IMR-90 (cell line): ENCODE data around the gene AGT.

Experiments
- BHLHE40 ChIP-seq: fragments of 150-350 bp; IDR thresholded peaks from 2 replicates; pipeline ENCODE4 v1.6.1; 2016; ENCODE audit warnings: mild to moderate bottlenecking, low read depth, low read length
- CEBPB ChIP-seq: IDR thresholded peaks from 2 replicates; pipeline ENCODE4 v1.6.1; 2012; ENCODE audit warnings: low read depth, low read length, improper control_type of control experiment
- CHD1 ChIP-seq: IDR thresholded peaks from 2 replicates; pipeline ENCODE4 v1.6.1; 2012; ENCODE audit warnings: low read depth, low read length, improper control_type of control experiment
- FOS ChIP-seq: fragments of 150-350 bp; IDR thresholded peaks from 2 replicates; pipeline ENCODE4 v1.6.1; 2016; ENCODE audit warnings: low read depth, low read length
- MAFK ChIP-seq: IDR thresholded peaks from 2 replicates; pipeline ENCODE4 v1.6.1; 2012; ENCODE audit warnings: low read depth, low read length, improper control_type of control experiment
- MXI1 ChIP-seq: IDR thresholded peaks from 2 replicates; pipeline ENCODE4 v1.6.1; 2012; ENCODE audit warnings: low read depth, mild to moderate bottlenecking, low read length, moderate library complexity, borderline replicate concordance
- NFE2L2 ChIP-seq: fragments of 150-350 bp; IDR thresholded peaks from 2 replicates; pipeline ENCODE4 v1.6.1; 2016; ENCODE audit warnings: low read depth, mild to moderate bottlenecking, low read length
- POLR2A ChIP-seq: IDR thresholded peaks from 2 replicates; pipeline ENCODE4 v1.6.1; 2012; ENCODE audit warnings: mild to moderate bottlenecking, low read depth, low read length
- RAD21 ChIP-seq: IDR thresholded peaks from 2 replicates; pipeline ENCODE4 v1.6.1; 2012; ENCODE audit warnings: low read length, improper control_type of control experiment
- RFX5 ChIP-seq: IDR thresholded peaks from 2 replicates; pipeline ENCODE4 v1.8.0; 2012; ENCODE audit warnings: low read depth, mild to moderate bottlenecking, low read length, moderate library complexity
- SMC3 ChIP-seq: fragments of 150-350 bp; IDR thresholded peaks from 2 replicates; pipeline ENCODE4 v1.6.1; 2016; ENCODE audit warnings: low read depth, mild to moderate bottlenecking, antibody characterized with exemption, low read length, moderate library complexity
- TF ChIP-seq, protein P1 (sequence below): conservative IDR thresholded peaks from 2 replicates; pipeline ENCODE4 v1.5.1; 2012; ENCODE audit warnings: mild to moderate bottlenecking, low read depth, low read length, improper control_type of control experiment
- TF ChIP-seq, protein P2 (sequence below): fragments of 150-350 bp; IDR thresholded peaks from 2 replicates; pipeline ENCODE4 v1.6.1; 2017; ENCODE audit warnings: mild to moderate bottlenecking, antibody characterized with exemption, low read length, low read depth

DNA sequence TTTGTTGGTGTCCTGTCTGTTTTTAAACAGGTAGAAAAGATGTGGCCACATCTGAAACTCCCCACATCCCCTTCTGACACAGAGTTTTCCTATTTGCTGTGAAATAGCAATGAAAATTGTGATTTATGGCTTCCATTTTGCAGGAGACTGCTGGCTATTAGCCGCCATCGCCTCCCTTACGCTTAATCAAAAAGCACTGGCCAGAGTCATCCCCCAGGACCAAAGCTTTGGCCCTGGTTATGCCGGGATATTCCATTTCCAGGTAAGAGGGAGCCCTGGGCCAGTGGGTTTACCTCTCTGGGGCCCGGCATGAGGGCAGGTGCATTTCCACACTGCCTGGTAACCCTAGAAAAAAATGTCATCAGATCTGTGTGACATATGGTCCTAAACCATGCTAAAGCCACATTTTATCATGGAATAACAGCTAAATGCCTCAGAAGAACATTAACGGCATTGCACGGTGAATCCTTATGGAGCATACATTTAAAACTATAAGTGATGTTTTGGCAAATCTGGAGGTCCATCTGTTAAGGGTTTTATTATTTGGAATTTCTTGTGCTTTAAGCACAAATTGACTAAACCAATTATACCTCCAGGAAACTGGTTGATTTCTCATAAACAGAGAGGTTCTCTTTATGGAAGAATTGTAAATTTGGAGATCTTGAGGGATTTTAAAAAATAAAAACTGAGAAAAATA, 45.6 kb upstream of the AGT start:
- TF ChIP-seq, protein P1, sequence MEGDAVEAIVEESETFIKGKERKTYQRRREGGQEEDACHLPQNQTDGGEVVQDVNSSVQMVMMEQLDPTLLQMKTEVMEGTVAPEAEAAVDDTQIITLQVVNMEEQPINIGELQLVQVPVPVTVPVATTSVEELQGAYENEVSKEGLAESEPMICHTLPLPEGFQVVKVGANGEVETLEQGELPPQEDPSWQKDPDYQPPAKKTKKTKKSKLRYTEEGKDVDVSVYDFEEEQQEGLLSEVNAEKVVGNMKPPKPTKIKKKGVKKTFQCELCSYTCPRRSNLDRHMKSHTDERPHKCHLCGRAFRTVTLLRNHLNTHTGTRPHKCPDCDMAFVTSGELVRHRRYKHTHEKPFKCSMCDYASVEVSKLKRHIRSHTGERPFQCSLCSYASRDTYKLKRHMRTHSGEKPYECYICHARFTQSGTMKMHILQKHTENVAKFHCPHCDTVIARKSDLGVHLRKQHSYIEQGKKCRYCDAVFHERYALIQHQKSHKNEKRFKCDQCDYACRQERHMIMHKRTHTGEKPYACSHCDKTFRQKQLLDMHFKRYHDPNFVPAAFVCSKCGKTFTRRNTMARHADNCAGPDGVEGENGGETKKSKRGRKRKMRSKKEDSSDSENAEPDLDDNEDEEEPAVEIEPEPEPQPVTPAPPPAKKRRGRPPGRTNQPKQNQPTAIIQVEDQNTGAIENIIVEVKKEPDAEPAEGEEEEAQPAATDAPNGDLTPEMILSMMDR: no peak
- TF ChIP-seq POLR2A (no peak), CEBPB (no peak), MAFK (no peak), RFX5 (no peak), MXI1 (no peak), RAD21 (no peak), BHLHE40 (no peak), CHD1 (no peak), SMC3 (no peak), NFE2L2 (no peak), FOS (no peak)
- TF ChIP-seq, protein P2, sequence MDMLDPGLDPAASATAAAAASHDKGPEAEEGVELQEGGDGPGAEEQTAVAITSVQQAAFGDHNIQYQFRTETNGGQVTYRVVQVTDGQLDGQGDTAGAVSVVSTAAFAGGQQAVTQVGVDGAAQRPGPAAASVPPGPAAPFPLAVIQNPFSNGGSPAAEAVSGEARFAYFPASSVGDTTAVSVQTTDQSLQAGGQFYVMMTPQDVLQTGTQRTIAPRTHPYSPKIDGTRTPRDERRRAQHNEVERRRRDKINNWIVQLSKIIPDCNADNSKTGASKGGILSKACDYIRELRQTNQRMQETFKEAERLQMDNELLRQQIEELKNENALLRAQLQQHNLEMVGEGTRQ: no peak
